ENCODE data around the gene TCAIM.

Gene TCAIM

GRCh38 chr3:44446929-44447328 is 108.4 kb downstream of the TCAIM start:
- DNase-seq, result no peak

DNA sequence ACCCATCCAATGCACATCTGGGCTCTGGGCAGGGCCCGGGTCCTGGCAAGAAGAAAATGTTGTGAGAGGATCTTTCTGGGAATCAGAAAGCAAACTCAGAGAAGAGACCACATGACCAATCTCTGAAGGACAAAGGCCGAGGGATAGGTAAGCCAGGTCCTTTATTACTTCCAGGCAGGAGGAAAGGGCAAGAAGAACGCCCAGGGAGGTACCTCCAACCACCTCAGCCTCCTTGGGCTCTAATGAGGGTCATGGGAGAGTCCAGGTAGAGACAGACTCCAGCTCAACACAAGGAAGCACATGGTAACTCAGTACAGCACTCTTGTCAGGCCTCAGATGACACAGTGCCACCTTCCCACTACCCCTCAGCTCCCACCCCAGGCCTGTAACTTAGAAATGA is 112.9 kb downstream of the TCAIM start:
- no peak for DNase-seq

DNA sequence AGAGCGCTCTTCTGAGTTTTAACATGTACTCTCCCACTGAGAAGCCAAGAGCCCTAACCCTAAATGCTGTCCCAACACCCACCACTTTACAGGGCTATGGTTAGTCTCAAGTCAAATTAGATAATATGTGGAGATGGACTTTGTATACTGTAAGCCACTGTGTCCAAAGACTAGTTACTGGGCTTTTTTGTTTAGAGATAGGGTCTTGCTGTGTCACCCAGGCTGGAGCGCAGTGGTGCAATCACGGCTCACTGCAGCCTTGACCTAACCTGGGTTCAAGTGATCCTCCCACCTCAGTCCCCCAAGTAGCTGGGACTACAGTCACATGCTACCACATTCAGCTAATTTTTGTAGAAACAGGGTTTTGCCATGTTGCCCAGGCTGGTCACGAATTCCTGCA is 115.7 kb downstream of the TCAIM start:
- no peak for DNase-seq

DNA sequence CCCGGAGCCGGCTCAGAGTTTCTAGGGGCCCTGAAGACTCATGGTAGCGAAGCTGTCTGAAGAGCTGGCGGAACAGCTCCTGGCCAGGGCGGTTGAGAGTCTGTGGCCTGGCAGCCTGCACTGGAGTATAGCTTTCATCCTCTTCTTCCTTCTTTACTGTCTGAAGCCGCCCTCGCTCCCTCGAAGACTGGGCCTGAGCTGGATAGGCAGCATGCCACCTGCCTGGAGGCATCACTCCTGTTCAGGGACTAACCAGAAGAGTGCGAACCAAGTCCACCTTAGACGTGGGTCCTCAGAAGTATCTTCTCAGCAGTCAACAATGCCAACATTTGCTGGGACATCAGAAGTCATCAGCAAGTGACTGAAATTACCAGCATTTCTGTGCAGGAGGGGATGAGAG is 116.8 kb downstream of the TCAIM start:
- no peak for DNase-seq
